Mammary epithelial cell (primary cell): ENCODE data around the gene SLC25A51.

Experiments used
- CTCF ChIP-seq, 2 donors: IDR thresholded peaks in 1 of 2; conservative IDR thresholded peaks in 1 of 2; 2 replicates each; pipeline ENCODE4 v1.5.1; 2011 to 2012; ENCODE audit warnings: inconsistent platforms in 2 of 2, low read length in 2 of 2, mild to moderate bottlenecking in 2 of 2, control low read depth in 1 of 2, low read depth in 1 of 2; ENCODE audit not compliant: insufficient read depth in 1 of 2; ENCODE audit errors: extremely low read depth in 1 of 2
- EZH2 ChIP-seq: IDR thresholded peaks from 2 replicates; pipeline ENCODE4 v1.6.1; 2012; ENCODE audit warnings: low read length, inconsistent platforms, borderline replicate concordance

- TF ChIP-seq EZH2 (no peak), CTCF (conservative IDR thresholded peaks at IDR 0.05 in 1 of 2, IDR thresholded peaks at IDR 0.05 in 1 of 2; ENCODE audit: extremely low read depth in 1 of 2, insufficient read depth in 1 of 2, low read depth in 1 of 2, low read length in 2 of 2) (no peak)
Measured at GRCh38 chr9:37929441-37929895, 25.5 kb upstream of the SLC25A51 start.
